HCT116 (cell line): ENCODE measurements around the gene XPO4. TPM values are rescaled to one million over a fixed set of nuclear protein-coding genes. Genes with fewer than 3 reads are reported as not detected.
"Not testable (repeated sequence)": the region's sequence is repeated elsewhere in the genome, so short reads cannot be mapped to it uniquely, and the experiment has no call there.

Experiments used
- ATAC-seq: fragments of 200-7000 bp; cut with Tn5 transposase; 2 replicates; pipeline ENCODE4 v1.9.1; 2020; ENCODE audit warnings: mild to moderate bottlenecking, moderate library complexity
- BruUV-seq: library from RNA; stranded (reverse); fragments of 400-500 nt; replicated peaks from 2 replicates; lab custom pipeline; 2021; lab: Mats Ljungman, UMichigan
- CTCF ChIA-PET: fragments of 300-600 bp; sonication (Branson Sonifier 250); formaldehyde crosslinking; loops from one replicate; lab custom pipeline; 2021; ENCODE audit warnings: antibody characterized with exemption; lab: Charles Lee
- POLR2A ChIA-PET: fragments of 300-600, 350-600 bp; sonication (Branson Sonifier 250); formaldehyde crosslinking; loops from one replicate; lab custom pipeline; 2021; ENCODE audit warnings: antibody characterized with exemption; lab: Charles Lee
- RAD21 ChIA-PET, 2 experiments: fragments of 300-600 bp; sonication (Branson Sonifier 250); formaldehyde crosslinking; loops; one replicate each; lab custom pipeline; 2023; ENCODE audit warnings: low total read pairs in 2 of 2; ENCODE audit not compliant: uncharacterized antibody in 2 of 2, unreplicated experiment in 2 of 2, low non-redundant PET in 1 of 2; lab: Charles Lee
- DNase-seq: peaks from one replicate; pipeline ENCODE4 v3.0.0-alpha.2; 2010; ENCODE audit warnings: low read depth, low spot score
- H2AFZ ChIP-seq: fragments of 200-600 bp; shearing (Covaris generic), sonication (generic); 2 replicates; pipeline ENCODE4 v1.6.1; 2017; ENCODE audit warnings: low read depth, mixed run types, mixed read lengths, antibody characterized with exemption, low read length; ENCODE audit not compliant: poor library complexity, severe bottlenecking
- H3K27ac ChIP-seq: 2 replicates; pipeline ENCODE4 v1.5.1; 2012; ENCODE audit warnings: low read depth, low read length
- H3K27me3 ChIP-seq: fragments of 200-600 bp; sonication (generic); 2 replicates; pipeline ENCODE4 v1.6.1; 2016; ENCODE audit warnings: mixed run types, low read length, mixed read lengths; ENCODE audit not compliant: insufficient read depth
- H3K36me3 ChIP-seq, 2 experiments: fragments of 200-500 bp in 1 of 2; fragments of 200-600 bp in 1 of 2; sonication (Bioruptor generic) in 1 of 2; sonication (generic) in 1 of 2; 2 replicates each; pipeline versions ENCODE4 v1.5.1 to v1.6.1; 2014 to 2016; ENCODE audit warnings: low read length in 2 of 2, inconsistent platforms in 1 of 2, mixed read lengths in 1 of 2, mixed run types in 1 of 2; ENCODE audit not compliant: insufficient read depth in 2 of 2, control insufficient read depth in 1 of 2
- H3K4me1 ChIP-seq, 2 experiments: fragments of 200-600 bp in 1 of 2; sonication (generic) in 1 of 2; 2 replicates each; pipeline versions ENCODE4 v1.5.1 to v1.6.1; 2012 to 2017; ENCODE audit warnings: low read length in 2 of 2, inconsistent platforms in 1 of 2, mild to moderate bottlenecking in 1 of 2, mixed read lengths in 1 of 2, mixed run types in 1 of 2, moderate library complexity in 1 of 2; ENCODE audit not compliant: insufficient read depth in 2 of 2, control insufficient read depth in 1 of 2
- H3K4me2 ChIP-seq: fragments of 200-600 bp; sonication (generic); 2 replicates; pipeline ENCODE4 v1.6.1; 2017; ENCODE audit warnings: mixed run types, low read length, mixed read lengths
- H3K4me3 ChIP-seq, 2 experiments: fragments of 200-600 bp in 1 of 2; sonication (generic) in 1 of 2; replicated peaks in 1 of 2; 2 replicates each; pipeline ENCODE4 v1.5.1; 2011 to 2016; ENCODE audit warnings: low read length in 2 of 2, control low read depth in 1 of 2, low read depth in 1 of 2, mild to moderate bottlenecking in 1 of 2, mixed read lengths in 1 of 2, mixed run types in 1 of 2
- H3K79me2 ChIP-seq: fragments of 200-600 bp; sonication (generic); 2 replicates; pipeline ENCODE4 v1.6.1; 2017; ENCODE audit warnings: mild to moderate bottlenecking, mixed run types, low read length, moderate library complexity, mixed read lengths; ENCODE audit not compliant: insufficient read depth
- H3K9ac ChIP-seq: fragments of 200-600 bp; sonication (generic); 2 replicates; pipeline ENCODE4 v1.6.1; 2016; ENCODE audit warnings: low read length, mixed read lengths
- H3K9me2 ChIP-seq: fragments of 200-600 bp; sonication (generic), shearing (Covaris generic); 2 replicates; pipeline ENCODE4 v1.6.1; 2017; ENCODE audit warnings: mixed run types, mild to moderate bottlenecking, moderate library complexity; ENCODE audit not compliant: insufficient read depth
- H3K9me3 ChIP-seq, 2 experiments: fragments of 200-500 bp in 1 of 2; fragments of 200-600 bp in 1 of 2; sonication (Bioruptor generic) in 1 of 2; sonication (generic) in 1 of 2; 2 replicates each; pipeline ENCODE4 v1.6.1; 2014 to 2017; ENCODE audit warnings: low read length in 2 of 2, mixed read lengths in 2 of 2, inconsistent platforms in 1 of 2, low read depth in 1 of 2, mild to moderate bottlenecking in 1 of 2, mixed run types in 1 of 2, moderate library complexity in 1 of 2; ENCODE audit not compliant: control insufficient read depth in 1 of 2, insufficient read depth in 1 of 2
- H4K20me1 ChIP-seq: fragments of 200-600 bp; sonication (generic), shearing (Covaris generic); 2 replicates; pipeline ENCODE4 v1.6.1; 2017; ENCODE audit warnings: mixed run types, mild to moderate bottlenecking, moderate library complexity; ENCODE audit not compliant: insufficient read depth
- ATF3 ChIP-seq: IDR thresholded peaks from 2 replicates; pipeline ENCODE4 v1.6.1; 2012
- CBX3 ChIP-seq: IDR thresholded peaks from 2 replicates; pipeline ENCODE4 v1.6.1; 2012; ENCODE audit warnings: low read depth
- CTCF ChIP-seq, 3 experiments: fragments of 200-600 bp in 1 of 3; sonication (generic) in 1 of 3; IDR thresholded peaks in 2 of 3; conservative IDR thresholded peaks in 1 of 3; 2 replicates each; pipeline ENCODE4 v1.5.1; 2012 to 2017; ENCODE audit warnings: low read depth in 2 of 3, low read length in 2 of 3, antibody characterized with exemption in 1 of 3, borderline replicate concordance in 1 of 3, control low read depth in 1 of 3, mild to moderate bottlenecking in 1 of 3, mixed read lengths in 1 of 3, mixed run types in 1 of 3, moderate library complexity in 1 of 3; ENCODE audit not compliant: insufficient read depth in 1 of 3
- EZH2 ChIP-seq: fragments of 200-600 bp; sonication (generic); IDR thresholded peaks from 2 replicates; pipeline ENCODE4 v1.6.1; 2017; ENCODE audit warnings: antibody characterized with exemption, mixed run types
- EZH2phosphoT487 ChIP-seq: fragments of 200-600 bp; IDR thresholded peaks from 2 replicates; pipeline ENCODE4 v1.6.1; 2018; ENCODE audit warnings: antibody characterized with exemption, borderline replicate concordance
- FOSL1 ChIP-seq: IDR thresholded peaks from 2 replicates; pipeline ENCODE4 v1.6.1; 2012; ENCODE audit warnings: low read depth
- JUND ChIP-seq: IDR thresholded peaks from 2 replicates; pipeline ENCODE4 v1.6.1; 2012
- POLR2A ChIP-seq: IDR thresholded peaks from 2 replicates; pipeline ENCODE4 v1.7.0; 2011; ENCODE audit warnings: borderline replicate concordance; ENCODE audit not compliant: insufficient read depth, insufficient read length; ENCODE audit errors: extremely low read depth
- RAD21 ChIP-seq: IDR thresholded peaks from 2 replicates; pipeline ENCODE4 v1.6.1; 2012; ENCODE audit warnings: low read depth, mild to moderate bottlenecking
- SP1 ChIP-seq: IDR thresholded peaks from 2 replicates; pipeline ENCODE4 v1.6.1; 2012; ENCODE audit warnings: low read depth
- SRF ChIP-seq: IDR thresholded peaks from 2 replicates; pipeline ENCODE4 v1.6.1; 2012; ENCODE audit warnings: low read depth
- ZNF274 ChIP-seq: fragments of 200-500 bp; sonication (Bioruptor generic); IDR thresholded peaks from 2 replicates; pipeline ENCODE4 v1.6.1; 2014; ENCODE audit warnings: mild to moderate bottlenecking, low read depth, low read length, inconsistent platforms
- intact Hi-C: fragments of 100-400 bp; cut with micrococcal nuclease; formaldehyde crosslinking; loops from 2 replicates; pipeline ENCODE4 v1.10.0; 2022
- total RNA-seq: library from RNA; stranded (reverse); gene quantifications from one replicate; pipeline ENCODE4 v1.2.1, GENCODE V29; 2021; ENCODE audit not compliant: unreplicated experiment
- TF ChIP-seq, protein P1 (sequence below): IDR thresholded peaks from 2 replicates; pipeline ENCODE4 v1.6.1; 2011; ENCODE audit warnings: mild to moderate bottlenecking, low read length, moderate library complexity; ENCODE audit not compliant: insufficient replicate concordance; ENCODE audit errors: extremely low read depth
- TF ChIP-seq, protein P2 (sequence below): IDR thresholded peaks from 2 replicates; pipeline ENCODE4 v1.6.1; 2012

XPO4 gene
- total RNA-seq, 1 experiment from 2014 or later = 29.7 TPM

DNA sequence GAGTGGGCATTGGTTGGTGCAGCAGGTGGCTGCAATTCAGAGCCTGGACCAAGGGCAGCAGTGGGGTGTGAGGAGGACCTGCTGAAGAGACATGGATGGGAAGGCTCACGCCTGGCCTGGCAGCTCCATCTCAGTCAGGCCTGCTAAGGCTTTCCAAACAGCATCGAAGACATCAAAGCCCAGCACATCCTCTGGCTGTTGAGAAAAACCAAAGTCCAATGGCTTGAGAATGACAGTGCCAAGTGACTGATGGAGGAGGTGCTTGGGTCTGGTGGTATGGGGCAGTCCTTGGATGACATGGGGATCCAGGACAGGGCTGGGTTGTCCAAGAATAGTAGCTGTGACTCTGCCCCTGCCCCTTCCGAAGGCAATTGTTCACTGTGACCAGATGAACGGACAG, 19.0 kb upstream of the XPO4 start (continued):
- TF ChIP-seq FOSL1 (no peak), POLR2A (no peak), CBX3 (no peak), ATF3 (no peak), EZH2phosphoT487 (no peak), SP1 (no peak)
- TF ChIP-seq, protein P1, sequence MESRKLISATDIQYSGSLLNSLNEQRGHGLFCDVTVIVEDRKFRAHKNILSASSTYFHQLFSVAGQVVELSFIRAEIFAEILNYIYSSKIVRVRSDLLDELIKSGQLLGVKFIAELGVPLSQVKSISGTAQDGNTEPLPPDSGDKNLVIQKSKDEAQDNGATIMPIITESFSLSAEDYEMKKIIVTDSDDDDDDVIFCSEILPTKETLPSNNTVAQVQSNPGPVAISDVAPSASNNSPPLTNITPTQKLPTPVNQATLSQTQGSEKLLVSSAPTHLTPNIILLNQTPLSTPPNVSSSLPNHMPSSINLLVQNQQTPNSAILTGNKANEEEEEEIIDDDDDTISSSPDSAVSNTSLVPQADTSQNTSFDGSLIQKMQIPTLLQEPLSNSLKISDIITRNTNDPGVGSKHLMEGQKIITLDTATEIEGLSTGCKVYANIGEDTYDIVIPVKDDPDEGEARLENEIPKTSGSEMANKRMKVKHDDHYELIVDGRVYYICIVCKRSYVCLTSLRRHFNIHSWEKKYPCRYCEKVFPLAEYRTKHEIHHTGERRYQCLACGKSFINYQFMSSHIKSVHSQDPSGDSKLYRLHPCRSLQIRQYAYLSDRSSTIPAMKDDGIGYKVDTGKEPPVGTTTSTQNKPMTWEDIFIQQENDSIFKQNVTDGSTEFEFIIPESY = no peak

- H3K9me2 ChIP-seq, BruUV-seq, H4K20me1 ChIP-seq, H3K79me2 ChIP-seq, H3K27ac ChIP-seq, H3K4me1 ChIP-seq, H2AFZ ChIP-seq, POLR2A ChIA-PET, DNase-seq, H3K9ac ChIP-seq, ATAC-seq, RAD21 ChIA-PET, H3K27me3 ChIP-seq, CTCF ChIA-PET, H3K4me2 ChIP-seq, H3K9me3 ChIP-seq, intact Hi-C loops, H3K36me3 ChIP-seq, H3K4me3 ChIP-seq: not testable (repeated sequence)
Observed at GRCh38 chr13:20915676-20916075, 13.1 kb upstream of the XPO4 start.

DNA sequence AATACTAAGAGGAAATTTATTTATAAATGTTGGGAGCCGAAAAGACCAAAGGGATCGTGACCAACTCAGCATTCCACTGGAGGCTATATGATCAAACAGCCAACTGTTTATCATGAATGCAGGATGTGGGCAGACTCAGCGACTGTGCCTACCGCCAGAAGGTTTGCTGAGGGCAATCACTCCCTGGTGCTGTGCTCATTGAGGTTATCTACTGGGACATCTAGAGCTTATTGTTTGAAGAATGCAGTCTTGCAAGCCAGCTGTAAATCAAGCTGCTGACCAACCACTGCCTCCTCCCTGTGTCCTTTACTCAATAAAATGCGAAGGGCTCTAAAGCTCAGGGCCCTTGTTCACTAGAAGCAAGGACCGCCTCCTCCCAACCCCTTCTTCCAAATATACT, 8.5 kb upstream of the XPO4 start:
- intact Hi-C loops = no loop called here
- RAD21 ChIA-PET = no interaction called here
- CTCF ChIA-PET = no interaction called here
- TF ChIP-seq EZH2 = no peak
- TF ChIP-seq CTCF (IDR thresholded peaks at IDR 0.05 in 2 of 3, conservative IDR thresholded peaks at IDR 0.05 in 1 of 3; ENCODE audit: borderline replicate concordance in 1 of 3, insufficient read depth in 1 of 3, low read depth in 2 of 3, low read length in 2 of 3) = no peak
- no peak for TF ChIP-seq CBX3
- TF ChIP-seq SRF = no peak
- no peak for TF ChIP-seq JUND
- TF ChIP-seq, protein P2, sequence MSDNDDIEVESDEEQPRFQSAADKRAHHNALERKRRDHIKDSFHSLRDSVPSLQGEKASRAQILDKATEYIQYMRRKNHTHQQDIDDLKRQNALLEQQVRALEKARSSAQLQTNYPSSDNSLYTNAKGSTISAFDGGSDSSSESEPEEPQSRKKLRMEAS = no peak
- TF ChIP-seq RAD21 = no peak
- TF ChIP-seq ZNF274 = no peak
- TF ChIP-seq, protein P1 = no peak

More for the DNA sequence above, 8.5 kb upstream of the XPO4 start:
- no peak overlapping the region for H3K27ac ChIP-seq
- no peaks in the 10 kb centered on the region for H3K27me3 ChIP-seq
- no peak overlapping the region for H3K4me3 ChIP-seq
- DNase-seq = no peak
- no peaks in the 10 kb centered on the region for H3K36me3 ChIP-seq
- POLR2A ChIA-PET = no interaction called here
- H3K9me2 ChIP-seq = no peaks in the 10 kb centered on the region
- no peaks in the 10 kb centered on the region for H3K4me1 ChIP-seq
- no peaks in the 10 kb centered on the region for H3K79me2 ChIP-seq
- no TSS peak for BruUV-seq
- no peaks in the 10 kb centered on the region; a peak in 1 of 4 replicates for H3K9me3 ChIP-seq
- no peak for ATAC-seq
- no peak overlapping the region for H3K9ac ChIP-seq
- H2AFZ ChIP-seq = no peak overlapping the region
- no peak overlapping the region for H3K4me2 ChIP-seq
- H4K20me1 ChIP-seq = no peaks in the 10 kb centered on the region
